Central memory CD4-positive, alpha-beta T cell (primary cell): Measurements from ENCODE around the gene SUGCT.

Experiments
- DNase-seq: peaks from one replicate; pipeline ENCODE4 v3.0.0; 2022

Gene SUGCT

GRCh38 chr7:40698921-40699260 lies 564.1 kb downstream of the SUGCT start:
- DNase-seq: no peak

- DNase-seq: no peak
Measured at GRCh38 chr7:40700653-40701421, 566.0 kb downstream of the SUGCT start.

- no peak for DNase-seq
Measured at GRCh38 chr7:40701836-40702551, 567.2 kb downstream of the SUGCT start.

GRCh38 chr7:40704172-40704571 lies 569.4 kb downstream of the SUGCT start:
- no peak for DNase-seq

GRCh38 chr7:40706829-40707228 lies 572.0 kb downstream of the SUGCT start:
- no peak for DNase-seq

- no peak for DNase-seq
Measured at GRCh38 chr7:40709062-40709964, 574.5 kb downstream of the SUGCT start.

GRCh38 chr7:40711706-40712105 lies 576.9 kb downstream of the SUGCT start:
- DNase-seq: no peak

GRCh38 chr7:40714363-40715052 lies 579.7 kb downstream of the SUGCT start:
- DNase-seq: no peak

- no peak for DNase-seq
Measured at GRCh38 chr7:40715053-40715430, 580.2 kb downstream of the SUGCT start.

GRCh38 chr7:40716052-40716451 lies 581.2 kb downstream of the SUGCT start:
- DNase-seq: no peak

- DNase-seq: no peak
Measured at GRCh38 chr7:40717242-40717641, 582.4 kb downstream of the SUGCT start.

GRCh38 chr7:40720416-40720815 lies 585.6 kb downstream of the SUGCT start:
- no peak for DNase-seq

- DNase-seq: no peak
Measured at GRCh38 chr7:40721342-40721949, 586.6 kb downstream of the SUGCT start.

- DNase-seq: no peak
Measured at GRCh38 chr7:40722242-40722641, 587.4 kb downstream of the SUGCT start.

GRCh38 chr7:40723829-40724228 lies 589.0 kb downstream of the SUGCT start:
- no peak for DNase-seq

- DNase-seq: no peak
Measured at GRCh38 chr7:40726559-40726958, 591.8 kb downstream of the SUGCT start.

- DNase-seq: no peak
Measured at GRCh38 chr7:40733114-40733513, 598.3 kb downstream of the SUGCT start.

- DNase-seq: no peak
Measured at GRCh38 chr7:40733578-40733977, 598.8 kb downstream of the SUGCT start.

GRCh38 chr7:40739257-40739656 lies 604.5 kb downstream of the SUGCT start:
- DNase-seq: no peak

GRCh38 chr7:40742270-40742669 lies 607.5 kb downstream of the SUGCT start:
- no peak for DNase-seq

- DNase-seq: no peak
Measured at GRCh38 chr7:40746841-40747556, 612.2 kb downstream of the SUGCT start.

GRCh38 chr7:40747856-40748255 lies 613.1 kb downstream of the SUGCT start:
- DNase-seq: no peak
